HepG2 (cell line): Measurements from ENCODE around the gene MED10.
"Not testable (repeated sequence)": the region's sequence is repeated elsewhere in the genome, so short reads cannot be mapped to it uniquely, and the experiment has no call there.

Experiments
- NR2F2 ChIP-seq: IDR thresholded peaks from 2 replicates; pipeline ENCODE4 v1.6.1; 2012; ENCODE audit warnings: low read depth, inconsistent platforms, borderline replicate concordance
- TP53 ChIP-seq: sonication (generic); formaldehyde crosslinking; conservative IDR thresholded peaks from 2 replicates; pipeline ENCODE4 v1.4.0; 2020; ENCODE audit warnings: missing genetic modification reagents

DNA sequence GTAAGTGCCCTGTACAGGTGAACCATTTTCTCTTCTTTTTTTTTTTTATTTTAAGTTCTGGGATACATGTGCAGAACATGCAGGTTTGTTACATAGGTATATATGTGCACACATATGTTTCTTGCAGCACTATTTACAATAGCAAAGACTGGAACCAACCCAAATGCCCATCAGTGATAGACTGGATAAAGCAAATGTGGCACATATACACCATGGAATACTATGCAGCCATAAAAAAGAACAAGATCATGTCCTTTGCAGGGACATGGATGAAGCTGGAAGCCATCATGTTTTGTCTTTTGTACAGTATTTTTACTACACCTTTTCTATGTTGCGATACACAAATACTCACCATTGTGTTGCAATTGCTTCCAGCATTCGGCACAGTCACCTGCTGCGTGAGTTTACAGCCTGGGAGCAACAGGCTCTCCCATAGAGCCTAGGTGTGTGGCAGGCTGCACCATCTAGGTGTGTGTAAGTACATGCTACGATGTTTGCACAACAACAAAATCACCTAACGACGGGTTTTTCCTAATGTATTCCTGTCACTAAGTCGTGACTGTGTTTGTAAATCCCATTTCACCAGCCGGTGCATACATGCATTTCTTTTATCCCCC lies 20.4 kb downstream of the MED10 start:
- TF ChIP-seq NR2F2; TP53 (CRISPR knock-in tag): not testable (repeated sequence)
